HEK293 (cell line): ENCODE measurements around the gene DSCAM.

Source experiments
- CTCF ChIA-PET: fragments of 350-600 bp; formaldehyde crosslinking; extraction: SDS; loops from one replicate; lab custom pipeline; 2021; ENCODE audit warnings: antibody characterized with exemption; lab: Yijun Ruan, JAX
- POLR2A ChIA-PET: fragments of 300-600 bp; formaldehyde crosslinking; extraction: SDS; loops from one replicate; lab custom pipeline; 2020; ENCODE audit warnings: antibody characterized with exemption, inconsistent platforms; lab: Yijun Ruan, JAX
- H3K27ac ChIP-seq: fragments of 200-500 bp; sonication (Bioruptor generic); 2 replicates; pipeline ENCODE4 v1.5.1; 2014; ENCODE audit warnings: low read depth, low read length, control low read depth, inconsistent platforms; ENCODE audit errors: extremely low read depth
- H3K36me3 ChIP-seq, 2 experiments: fragments of 200-500 bp in 1 of 2; sonication (Bioruptor generic) in 1 of 2; 1 replicate in 1 of 2; 2 replicates in 1 of 2; pipeline ENCODE4 v1.5.1; 2014 to 2017; ENCODE audit warnings: inconsistent platforms in 2 of 2, low read length in 2 of 2; ENCODE audit not compliant: control insufficient read depth in 2 of 2, insufficient read depth in 1 of 2
- H3K4me1 ChIP-seq: fragments of 200-500 bp; sonication (Bioruptor generic); 2 replicates; pipeline ENCODE4 v1.5.1; 2014; ENCODE audit warnings: mild to moderate bottlenecking, low read length, inconsistent platforms; ENCODE audit not compliant: control insufficient read depth, insufficient read depth
- H3K4me3 ChIP-seq: 2 replicates; pipeline ENCODE4 v1.5.1; 2011; ENCODE audit warnings: low read depth, mild to moderate bottlenecking, control low read depth, low read length, moderate library complexity
- H3K9me3 ChIP-seq: fragments of 200-500 bp; sonication (Bioruptor generic); 2 replicates; pipeline ENCODE4 v1.5.1; 2014; ENCODE audit warnings: low read depth, low read length, inconsistent platforms; ENCODE audit not compliant: control insufficient read depth, insufficient read depth
- BCL11A ChIP-seq: fragments of 450-650 bp; formaldehyde crosslinking; IDR thresholded peaks from 2 replicates; pipeline ENCODE4 v1.5.1; 2016; ENCODE audit warnings: low read depth, missing biosample characterization, missing genetic modification characterization
- GLI2 ChIP-seq: fragments of 450-650 bp; formaldehyde crosslinking; IDR thresholded peaks from 2 replicates; pipeline ENCODE4; 2017; ENCODE audit warnings: missing biosample characterization, missing genetic modification characterization, low read depth, borderline replicate concordance
- HOXC10 ChIP-seq: sonication (generic); formaldehyde crosslinking; IDR thresholded peaks from 2 replicates; pipeline ENCODE4 v1.8.1; 2023; ENCODE audit warnings: mild to moderate bottlenecking, missing genetic modification reagents
- IKZF3 ChIP-seq: fragments of 450-650 bp; IDR thresholded peaks from 2 replicates; pipeline ENCODE4 v1.5.0; 2018; ENCODE audit warnings: missing biosample characterization, mild to moderate bottlenecking, missing genetic modification characterization, moderate library complexity
- SCRT2 ChIP-seq: fragments of 450-650 bp; formaldehyde crosslinking; IDR thresholded peaks from 2 replicates; pipeline ENCODE4 v1.5.1; 2016; ENCODE audit warnings: missing biosample characterization, missing genetic modification characterization
- YY1 ChIP-seq: fragments of 450-650 bp; formaldehyde crosslinking; IDR thresholded peaks from 2 replicates; pipeline ENCODE4 v1.5.1; 2018; ENCODE audit warnings: missing biosample characterization, missing genetic modification characterization
- ZBTB49 ChIP-seq: fragments of 450-650 bp; formaldehyde crosslinking; IDR thresholded peaks from 2 replicates; pipeline ENCODE4 v1.5.1; 2016; ENCODE audit warnings: missing biosample characterization, missing genetic modification characterization, low read depth
- ZFP37 ChIP-seq: fragments of 450-650 bp; formaldehyde crosslinking; IDR thresholded peaks from 2 replicates; pipeline ENCODE4 v1.5.1; 2016; ENCODE audit warnings: missing biosample characterization, missing genetic modification characterization
- ZNF202 ChIP-seq: fragments of 450-650 bp; formaldehyde crosslinking; IDR thresholded peaks from 2 replicates; pipeline ENCODE4 v1.5.1; 2016; ENCODE audit warnings: missing biosample characterization, missing genetic modification characterization, borderline replicate concordance
- ZNF214 ChIP-seq: fragments of 450-650 bp; formaldehyde crosslinking; IDR thresholded peaks from 2 replicates; pipeline ENCODE4 v1.5.1; 2017; ENCODE audit warnings: missing biosample characterization, mild to moderate bottlenecking, missing genetic modification characterization, borderline replicate concordance
- ZNF23 ChIP-seq: fragments of 450-650 bp; formaldehyde crosslinking; IDR thresholded peaks from 2 replicates; pipeline ENCODE4 v1.5.1; 2016; ENCODE audit warnings: missing biosample characterization, missing genetic modification characterization, borderline replicate concordance
- ZNF366 ChIP-seq: fragments of 450-650 bp; formaldehyde crosslinking; conservative IDR thresholded peaks from 2 replicates; pipeline ENCODE4 v1.5.1; 2016; ENCODE audit warnings: missing biosample characterization, missing genetic modification characterization
- ZNF426 ChIP-seq: fragments of 450-650 bp; formaldehyde crosslinking; IDR thresholded peaks from 2 replicates; pipeline ENCODE4 v1.5.1; 2017; ENCODE audit warnings: missing biosample characterization, missing genetic modification characterization, mild to moderate bottlenecking, inconsistent platforms, moderate library complexity
- ZNF521 ChIP-seq: fragments of 450-650 bp; formaldehyde crosslinking; IDR thresholded peaks from 2 replicates; pipeline ENCODE4 v1.5.1; 2017; ENCODE audit warnings: missing biosample characterization, mild to moderate bottlenecking, missing genetic modification characterization
- ZNF529 ChIP-seq: fragments of 450-650 bp; formaldehyde crosslinking; IDR thresholded peaks from 2 replicates; pipeline ENCODE4 v1.5.1; 2017; ENCODE audit warnings: missing genetic modification characterization, missing biosample characterization; ENCODE audit not compliant: insufficient replicate concordance
- ZNF561 ChIP-seq: fragments of 450-650 bp; IDR thresholded peaks from 2 replicates; pipeline ENCODE4 v1.5.1; 2018; ENCODE audit warnings: missing biosample characterization, missing genetic modification characterization, borderline replicate concordance
- ZNF626 ChIP-seq: fragments of 450-650 bp; sonication (Bioruptor Pico); formaldehyde crosslinking; IDR thresholded peaks from 2 replicates; pipeline ENCODE4 v1.5.1; 2018; ENCODE audit warnings: missing biosample characterization, missing genetic modification characterization, inconsistent platforms
- ZNF791 ChIP-seq: fragments of 450-650 bp; formaldehyde crosslinking; IDR thresholded peaks from 2 replicates; pipeline ENCODE4 v1.5.1; 2016; ENCODE audit warnings: missing biosample characterization, missing genetic modification characterization
- ZNF843 ChIP-seq: fragments of 450-650 bp; formaldehyde crosslinking; IDR thresholded peaks from 2 replicates; pipeline ENCODE4 v1.5.1; 2016; ENCODE audit warnings: missing biosample characterization, missing genetic modification characterization
- ZXDB ChIP-seq: fragments of 450-650 bp; formaldehyde crosslinking; IDR thresholded peaks from 2 replicates; pipeline ENCODE4 v1.5.1; 2016; ENCODE audit warnings: missing biosample characterization, missing genetic modification characterization
- TF ChIP-seq, protein P1 (sequence below): fragments of 450-650 bp; formaldehyde crosslinking; IDR thresholded peaks from 2 replicates; pipeline ENCODE4 v1.5.1; 2016; ENCODE audit warnings: missing biosample characterization, missing genetic modification characterization
- TF ChIP-seq, protein P2 (sequence below): fragments of 450-650 bp; formaldehyde crosslinking; IDR thresholded peaks from 2 replicates; pipeline ENCODE4 v1.5.1; 2016; ENCODE audit warnings: missing biosample characterization, missing genetic modification characterization
- TF ChIP-seq, protein P3 (sequence below): fragments of 450-650 bp; formaldehyde crosslinking; IDR thresholded peaks from 2 replicates; pipeline ENCODE4 v1.5.1; 2016; ENCODE audit warnings: missing biosample characterization, missing genetic modification characterization, borderline replicate concordance

Gene DSCAM

DNA sequence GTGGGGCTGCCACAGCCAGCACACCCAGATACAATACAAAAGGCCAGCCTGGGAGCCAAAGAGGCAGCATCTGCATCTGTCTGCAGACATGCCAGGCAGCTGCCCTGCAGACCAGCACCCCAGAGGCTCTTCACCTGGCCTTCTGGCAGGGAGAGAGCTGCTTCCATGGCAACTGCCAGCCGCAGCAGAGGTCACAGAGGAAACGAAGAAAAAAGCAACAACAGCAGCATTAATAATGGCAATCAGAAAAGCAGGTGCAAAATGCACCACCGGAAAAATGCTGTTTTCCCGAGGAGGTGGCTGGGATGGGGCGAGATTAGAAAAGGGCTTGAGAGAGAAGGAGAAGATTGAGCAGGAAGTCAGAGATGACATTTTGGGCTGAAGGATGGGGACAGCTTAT is 670.2 kb downstream of the DSCAM start:
- CTCF ChIA-PET = interaction anchor here (1.0 to 1.3 kb wide), 2 partner anchors 18 to 30 kb away, joined by 3 to 4 read pairs; no protein-coding TSS in a partner anchor
- Histone ChIP-seq H3K36me3 (no peaks in the 10 kb centered on the region), H3K27ac (no peak overlapping the region)
- no peak for TF ChIP-seq ZNF843
- TF ChIP-seq, protein P1, sequence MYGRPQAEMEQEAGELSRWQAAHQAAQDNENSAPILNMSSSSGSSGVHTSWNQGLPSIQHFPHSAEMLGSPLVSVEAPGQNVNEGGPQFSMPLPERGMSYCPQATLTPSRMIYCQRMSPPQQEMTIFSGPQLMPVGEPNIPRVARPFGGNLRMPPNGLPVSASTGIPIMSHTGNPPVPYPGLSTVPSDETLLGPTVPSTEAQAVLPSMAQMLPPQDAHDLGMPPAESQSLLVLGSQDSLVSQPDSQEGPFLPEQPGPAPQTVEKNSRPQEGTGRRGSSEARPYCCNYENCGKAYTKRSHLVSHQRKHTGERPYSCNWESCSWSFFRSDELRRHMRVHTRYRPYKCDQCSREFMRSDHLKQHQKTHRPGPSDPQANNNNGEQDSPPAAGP (tag by site-specific recombination) = no peak
- no peak for TF ChIP-seq YY1 (tag by site-specific recombination)
- TF ChIP-seq, protein P2, sequence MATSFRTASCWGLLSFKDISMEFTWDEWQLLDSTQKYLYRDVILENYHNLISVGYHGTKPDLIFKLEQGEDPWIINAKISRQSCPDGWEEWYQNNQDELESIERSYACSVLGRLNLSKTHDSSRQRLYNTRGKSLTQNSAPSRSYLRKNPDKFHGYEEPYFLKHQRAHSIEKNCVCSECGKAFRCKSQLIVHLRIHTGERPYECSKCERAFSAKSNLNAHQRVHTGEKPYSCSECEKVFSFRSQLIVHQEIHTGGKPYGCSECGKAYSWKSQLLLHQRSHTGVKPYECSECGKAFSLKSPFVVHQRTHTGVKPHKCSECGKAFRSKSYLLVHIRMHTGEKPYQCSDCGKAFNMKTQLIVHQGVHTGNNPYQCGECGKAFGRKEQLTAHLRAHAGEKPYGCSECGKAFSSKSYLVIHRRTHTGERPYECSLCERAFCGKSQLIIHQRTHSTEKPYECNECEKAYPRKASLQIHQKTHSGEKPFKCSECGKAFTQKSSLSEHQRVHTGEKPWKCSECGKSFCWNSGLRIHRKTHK (tag by site-specific recombination) = no peak
- TF ChIP-seq ZNF366 = no peak
- no peak for TF ChIP-seq SCRT2 (tag by site-specific recombination)
- TF ChIP-seq, all 188 proteins: peak for 0
- no peak overlapping the region for H3K4me3 ChIP-seq
- POLR2A ChIA-PET = no interaction called here
- H3K4me1 ChIP-seq = no peaks in the 10 kb centered on the region
- H3K9me3 ChIP-seq = no peaks in the 10 kb centered on the region

GRCh38 chr21:40173816-40174215 is 673.1 kb downstream of the DSCAM start:
- H3K27ac ChIP-seq = no peak overlapping the region
- H3K36me3 ChIP-seq = no peaks in the 10 kb centered on the region
- CTCF ChIA-PET = interaction anchor here (0.5 to 1.8 kb wide), 5 partner anchors 12 to 482 kb away, joined by 3 read pairs; no protein-coding TSS in a partner anchor
- no peak overlapping the region for H3K4me3 ChIP-seq
- POLR2A ChIA-PET = no interaction called here
- TF ChIP-seq ZFP37 (tag by site-specific recombination) (no peak), ZNF626 (tag by site-specific recombination) (no peak), ZXDB (tag by site-specific recombination) (no peak), BCL11A (tag by site-specific recombination) (no peak), ZNF202 (tag by site-specific recombination) (no peak), ZNF529 (tag by site-specific recombination) (no peak), ZBTB49 (tag by site-specific recombination) (no peak), ZNF426 (tag by site-specific recombination) (no peak), HOXC10 (CRISPR knock-in tag) (no peak), ZNF521 (tag by site-specific recombination) (no peak), ZNF23 (no peak), IKZF3 (tag by site-specific recombination) (no peak), ZNF561 (tag by site-specific recombination) (no peak), ZNF791 (no peak), GLI2 (tag by site-specific recombination) (no peak), ZNF214 (tag by site-specific recombination) (no peak)
- TF ChIP-seq, protein P3, sequence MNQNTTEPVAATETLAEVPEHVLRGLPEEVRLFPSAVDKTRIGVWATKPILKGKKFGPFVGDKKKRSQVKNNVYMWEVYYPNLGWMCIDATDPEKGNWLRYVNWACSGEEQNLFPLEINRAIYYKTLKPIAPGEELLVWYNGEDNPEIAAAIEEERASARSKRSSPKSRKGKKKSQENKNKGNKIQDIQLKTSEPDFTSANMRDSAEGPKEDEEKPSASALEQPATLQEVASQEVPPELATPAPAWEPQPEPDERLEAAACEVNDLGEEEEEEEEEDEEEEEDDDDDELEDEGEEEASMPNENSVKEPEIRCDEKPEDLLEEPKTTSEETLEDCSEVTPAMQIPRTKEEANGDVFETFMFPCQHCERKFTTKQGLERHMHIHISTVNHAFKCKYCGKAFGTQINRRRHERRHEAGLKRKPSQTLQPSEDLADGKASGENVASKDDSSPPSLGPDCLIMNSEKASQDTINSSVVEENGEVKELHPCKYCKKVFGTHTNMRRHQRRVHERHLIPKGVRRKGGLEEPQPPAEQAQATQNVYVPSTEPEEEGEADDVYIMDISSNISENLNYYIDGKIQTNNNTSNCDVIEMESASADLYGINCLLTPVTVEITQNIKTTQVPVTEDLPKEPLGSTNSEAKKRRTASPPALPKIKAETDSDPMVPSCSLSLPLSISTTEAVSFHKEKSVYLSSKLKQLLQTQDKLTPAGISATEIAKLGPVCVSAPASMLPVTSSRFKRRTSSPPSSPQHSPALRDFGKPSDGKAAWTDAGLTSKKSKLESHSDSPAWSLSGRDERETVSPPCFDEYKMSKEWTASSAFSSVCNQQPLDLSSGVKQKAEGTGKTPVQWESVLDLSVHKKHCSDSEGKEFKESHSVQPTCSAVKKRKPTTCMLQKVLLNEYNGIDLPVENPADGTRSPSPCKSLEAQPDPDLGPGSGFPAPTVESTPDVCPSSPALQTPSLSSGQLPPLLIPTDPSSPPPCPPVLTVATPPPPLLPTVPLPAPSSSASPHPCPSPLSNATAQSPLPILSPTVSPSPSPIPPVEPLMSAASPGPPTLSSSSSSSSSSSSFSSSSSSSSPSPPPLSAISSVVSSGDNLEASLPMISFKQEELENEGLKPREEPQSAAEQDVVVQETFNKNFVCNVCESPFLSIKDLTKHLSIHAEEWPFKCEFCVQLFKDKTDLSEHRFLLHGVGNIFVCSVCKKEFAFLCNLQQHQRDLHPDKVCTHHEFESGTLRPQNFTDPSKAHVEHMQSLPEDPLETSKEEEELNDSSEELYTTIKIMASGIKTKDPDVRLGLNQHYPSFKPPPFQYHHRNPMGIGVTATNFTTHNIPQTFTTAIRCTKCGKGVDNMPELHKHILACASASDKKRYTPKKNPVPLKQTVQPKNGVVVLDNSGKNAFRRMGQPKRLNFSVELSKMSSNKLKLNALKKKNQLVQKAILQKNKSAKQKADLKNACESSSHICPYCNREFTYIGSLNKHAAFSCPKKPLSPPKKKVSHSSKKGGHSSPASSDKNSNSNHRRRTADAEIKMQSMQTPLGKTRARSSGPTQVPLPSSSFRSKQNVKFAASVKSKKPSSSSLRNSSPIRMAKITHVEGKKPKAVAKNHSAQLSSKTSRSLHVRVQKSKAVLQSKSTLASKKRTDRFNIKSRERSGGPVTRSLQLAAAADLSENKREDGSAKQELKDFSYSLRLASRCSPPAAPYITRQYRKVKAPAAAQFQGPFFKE = no peak
- TF ChIP-seq, all 188 proteins: peak for 0
- Histone ChIP-seq H3K9me3 (no peaks in the 10 kb centered on the region), H3K4me1 (no peaks in the 10 kb centered on the region)
